Heart right ventricle (tissue), 16 donors: ENCODE measurements around the gene NR5A1. TPM values are rescaled to one million over a fixed set of nuclear protein-coding genes. Genes with fewer than 3 reads are reported as not detected.

Source experiments
- ATAC-seq, 8 donors: fragments of 200-7000 bp; cut with Tn5 transposase; one replicate each; pipeline ENCODE4 v1.9.1; 2020; ENCODE audit warnings: mild to moderate bottlenecking in 8 of 8, moderate library complexity in 8 of 8, moderate number of reproducible peaks in 1 of 8
- DNase-seq, 2 donors: peaks; one replicate each; pipeline ENCODE4 v3.0.0-alpha.2; 2020
- H3K27ac ChIP-seq, 10 donors: fragments of 200-600 bp; sonication (generic) in 2 of 10; one replicate each; pipeline versions ENCODE4 v1.5.0 to v1.8.0; 2020 to 2022; ENCODE audit warnings: mild to moderate bottlenecking in 3 of 10
- H3K27me3 ChIP-seq, 7 donors: fragments of 200-600 bp; one replicate each; pipeline ENCODE4 v1.8.0; 2021 to 2022; ENCODE audit warnings: mild to moderate bottlenecking in 2 of 7
- H3K36me3 ChIP-seq, 9 donors: fragments of 200-600 bp; sonication (generic) in 1 of 9; one replicate each; pipeline versions ENCODE4 v1.5.0 to v1.8.0; 2020 to 2022; ENCODE audit warnings: mild to moderate bottlenecking in 2 of 9
- H3K4me1 ChIP-seq, 9 donors: fragments of 200-600 bp; sonication (generic) in 1 of 9; one replicate each; pipeline versions ENCODE4 v1.5.0 to v1.8.0; 2020 to 2022; ENCODE audit warnings: mild to moderate bottlenecking in 4 of 9
- H3K4me3 ChIP-seq, 10 donors: fragments of 200-600 bp; sonication (generic) in 2 of 10; one replicate each; pipeline versions ENCODE4 v1.5.0 to v1.8.0; 2020 to 2022; ENCODE audit warnings: mild to moderate bottlenecking in 7 of 10, moderate library complexity in 2 of 10
- H3K9me3 ChIP-seq, 11 donors: fragments of 200-600 bp in 10 of 11; sonication (generic) in 2 of 11; one replicate each; pipeline versions ENCODE4 v1.5.0 to v1.8.0; 2013 to 2022; ENCODE audit warnings: mild to moderate bottlenecking in 2 of 11, control low read depth in 1 of 11, moderate library complexity in 1 of 11
- WGBS, 2 donors: extraction: QIAGEN DNeasy Blood & Tissue Kit; methylation state at CpG; one replicate each; pipeline ENCODE4 v1.1.7; 2013; ENCODE audit warnings: inconsistent platforms in 1 of 2; 5-methylcytosine and 5-hydroxymethylcytosine counted together
- intact Hi-C, 10 donors: fragments of 100-400 bp; cut with DNase I; formaldehyde crosslinking; loops; one replicate each; pipeline versions ENCODE4 v1.11.1 to v1.14.2; 2022
- polyA plus RNA-seq, 2 donors: library from polyadenylated mRNA; stranded (reverse); fragments of 200-250 nt; gene quantifications; one replicate each; pipeline ENCODE4 v1.2.3, GENCODE V29; 2013
- total RNA-seq, 10 donors: library from RNA; stranded (reverse); fragmentation: NEBNext Ultra II Directional in 3 of 10; extraction: Animal tissue kit (Norgen Biotek cat#: 25700) in 3 of 10; gene quantifications; one replicate each; pipeline versions ENCODE4 v1.2.1 to v1.2.4, GENCODE V29; 2021 to 2023
- TF ChIP-seq, protein P1 (sequence below), 9 donors: fragments of 200-600 bp; sonication (generic) in 2 of 9; IDR thresholded peaks; one replicate each; pipeline versions ENCODE4 v1.5.0 to v1.8.0; 2021 to 2022; ENCODE audit warnings: antibody characterized with exemption in 9 of 9, mild to moderate bottlenecking in 5 of 9, moderate library complexity in 1 of 9
- donor health status: Arrhythmogenic right ventricular cardiomyopathy.
- donor health status: ischemic (EF 13 %, LVEDD 7.1; RV severe dilation, severe dysfunction).
- donor health status: healthy with polysubstance abuse.
- donor health status: DM: no; HTN: yes; CAD: no.
- donor health status: DM: no; HTN: no; CAD: no.
- donor health status: ischemic (EF 25% LVEDD 6.9; RV normal size, moderate dysfunction).
- donor health status: ischemic (EF 25% LVEDD 5.7; RV mildly dilated, moderate dysfunction).
- donor health status: healthy.
- donor health status: DM: yes; HTN: yes; CAD: no.
- donor health status: Ischemic cardiomyopathy.
- donor health status: ischemic (EF 35%, LVEDD 5.7; RV mildly dilated, moderate dysfunction).
- donor health status: nonischemic (EF 11% LVEDD 7.7; RV severe dilation, severe dysfunction).
- donor health status: DM: yes; HTN: yes; CAD: no.
- donor health status: PGD.
- donor health status: ischemic (EF 29% LVEDD 5.4; RV normal size, mild dysfunction).
- donor health status: nonischemic (EF 23%, LVEDD 6.1; RV moderate dilation, normal function).

The NR5A1 gene
- total and polyA plus RNA-seq, 12 donors = 0.01 to 0.15 TPM; not detected in 10

DNA sequence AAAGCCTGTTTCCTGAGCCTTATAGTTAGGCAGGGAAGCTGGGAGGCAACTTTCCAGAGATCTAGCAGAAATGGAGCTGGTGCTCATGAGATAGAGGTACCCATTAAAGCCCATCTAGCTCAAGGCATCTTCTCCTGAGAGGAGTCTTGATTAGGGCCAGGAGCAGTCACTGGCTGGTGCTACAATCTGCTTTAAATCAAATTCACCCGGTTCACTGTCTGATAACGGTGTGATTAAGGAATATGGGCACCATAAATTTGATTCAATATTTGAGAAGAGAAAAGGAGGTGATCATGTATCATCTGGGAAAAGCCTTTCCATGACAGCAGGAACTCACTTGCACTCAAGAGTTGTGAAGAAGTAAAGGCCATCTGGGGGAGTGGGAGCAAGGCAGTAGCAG, 23.9 kb upstream of the NR5A1 start:
- Histone ChIP-seq H3K27ac (no peak overlapping the region), H3K9me3 (no peaks in the 10 kb centered on the region), H3K4me1 (no peaks in the 10 kb centered on the region), H3K4me3 (no peak overlapping the region), H3K27me3 (no peaks in the 10 kb centered on the region), H3K36me3 (peaks cover 0 to 12% (median 0%) of the 10 kb centered on the region in 9 donors)
- ATAC-seq (no peak), DNase-seq (no peak)
- TF ChIP-seq, protein P1, sequence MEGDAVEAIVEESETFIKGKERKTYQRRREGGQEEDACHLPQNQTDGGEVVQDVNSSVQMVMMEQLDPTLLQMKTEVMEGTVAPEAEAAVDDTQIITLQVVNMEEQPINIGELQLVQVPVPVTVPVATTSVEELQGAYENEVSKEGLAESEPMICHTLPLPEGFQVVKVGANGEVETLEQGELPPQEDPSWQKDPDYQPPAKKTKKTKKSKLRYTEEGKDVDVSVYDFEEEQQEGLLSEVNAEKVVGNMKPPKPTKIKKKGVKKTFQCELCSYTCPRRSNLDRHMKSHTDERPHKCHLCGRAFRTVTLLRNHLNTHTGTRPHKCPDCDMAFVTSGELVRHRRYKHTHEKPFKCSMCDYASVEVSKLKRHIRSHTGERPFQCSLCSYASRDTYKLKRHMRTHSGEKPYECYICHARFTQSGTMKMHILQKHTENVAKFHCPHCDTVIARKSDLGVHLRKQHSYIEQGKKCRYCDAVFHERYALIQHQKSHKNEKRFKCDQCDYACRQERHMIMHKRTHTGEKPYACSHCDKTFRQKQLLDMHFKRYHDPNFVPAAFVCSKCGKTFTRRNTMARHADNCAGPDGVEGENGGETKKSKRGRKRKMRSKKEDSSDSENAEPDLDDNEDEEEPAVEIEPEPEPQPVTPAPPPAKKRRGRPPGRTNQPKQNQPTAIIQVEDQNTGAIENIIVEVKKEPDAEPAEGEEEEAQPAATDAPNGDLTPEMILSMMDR (IDR thresholded peaks at IDR 0.05) = no peak
- WGBS, 2 donors = 87 to 95% methylated on average over 2 of the region's 2 CpGs
- intact Hi-C loops = loop anchor here in 4 of 10 donors (10.0 kb wide), 2 partner anchors 396 to 406 kb away; no protein-coding TSS in a partner anchor

DNA sequence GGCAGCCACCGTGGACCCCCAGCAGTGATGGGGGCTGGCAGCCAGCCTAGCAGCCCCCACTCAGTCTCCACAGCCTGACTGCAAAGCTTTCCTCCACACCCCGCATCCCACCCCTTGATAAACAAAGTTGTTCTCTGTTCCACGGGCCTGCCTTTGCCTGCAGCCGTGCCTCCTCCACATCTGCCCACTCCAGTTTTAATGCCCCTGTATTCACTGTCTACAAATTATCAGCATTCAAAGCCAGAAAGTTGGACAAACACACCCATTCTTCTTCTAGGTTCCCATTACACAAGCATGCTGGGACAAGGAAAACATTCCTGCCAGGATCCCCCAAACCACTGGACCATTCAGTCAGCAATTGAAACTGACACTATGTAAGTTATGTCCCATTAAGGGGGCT, 23.0 kb upstream of the NR5A1 start:
- WGBS, 2 donors = 65 to 84% methylated on average over 4 of the region's 4 CpGs
- DNase-seq = no peak
- intact Hi-C loops = loop anchor here in 4 of 10 donors (10.0 kb wide), 2 partner anchors 395 to 405 kb away; no protein-coding TSS in a partner anchor
- Histone ChIP-seq H3K4me1 (no peaks in the 10 kb centered on the region), H3K4me3 (no peak overlapping the region), H3K27me3 (no peaks in the 10 kb centered on the region), H3K27ac (no peak overlapping the region), H3K9me3 (no peaks in the 10 kb centered on the region), H3K36me3 (peaks cover 0 to 5% (median 0%) of the 10 kb centered on the region in 9 donors)
- TF ChIP-seq, protein P1 (IDR thresholded peaks at IDR 0.05) = no peak
- no peak for ATAC-seq

- H3K4me3 ChIP-seq = no peak overlapping the region
- WGBS, 2 donors = 76 to 89% methylated on average over 3 of the region's 3 CpGs
- H3K36me3 ChIP-seq = peaks cover 0 to 5% (median 0%) of the 10 kb centered on the region in 9 donors
- no peak overlapping the region for H3K27ac ChIP-seq
- H3K27me3 ChIP-seq = no peaks in the 10 kb centered on the region
- H3K4me1 ChIP-seq = no peaks in the 10 kb centered on the region
- TF ChIP-seq, protein P1 (IDR thresholded peaks at IDR 0.05) = no peak
- no peaks in the 10 kb centered on the region for H3K9me3 ChIP-seq
- no peak for DNase-seq
- intact Hi-C loops = no loop called here
- ATAC-seq = no peak
Observed at GRCh38 chr9:124527781-124528180, 20.6 kb upstream of the NR5A1 start.

DNA sequence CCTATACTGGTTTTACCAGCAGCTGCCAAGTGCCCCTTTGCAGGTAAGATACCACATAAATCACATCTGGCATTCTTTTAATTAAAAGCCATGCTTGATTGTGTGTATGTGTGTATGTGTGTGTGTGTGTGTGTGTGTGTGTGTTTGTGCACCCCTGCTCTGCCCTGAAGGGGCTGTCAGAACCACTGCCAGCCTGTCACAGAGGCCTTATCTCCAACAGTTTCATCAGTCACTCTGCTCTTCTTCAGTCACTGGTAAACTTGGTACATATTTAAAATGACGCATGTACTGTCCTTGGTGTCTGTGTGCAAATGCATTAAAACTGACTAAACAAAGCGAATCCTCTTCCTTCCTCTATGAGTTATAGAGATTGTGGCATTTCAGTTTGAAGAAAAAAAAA, 19.0 kb upstream of the NR5A1 start:
- no peaks in the 10 kb centered on the region for H3K4me1 ChIP-seq
- intact Hi-C loops = no loop called here
- DNase-seq = no peak
- H3K9me3 ChIP-seq = no peaks in the 10 kb centered on the region
- TF ChIP-seq, protein P1 (IDR thresholded peaks at IDR 0.05) = no peak
- peaks cover 0 to 5% (median 0%) of the 10 kb centered on the region in 9 donors for H3K36me3 ChIP-seq
- no peak overlapping the region for H3K27ac ChIP-seq
- ATAC-seq = no peak
- WGBS, 2 donors = 77 to 94% methylated on average over 2 of the region's 2 CpGs
- H3K27me3 ChIP-seq = no peaks in the 10 kb centered on the region
- no peak overlapping the region for H3K4me3 ChIP-seq
